HEK293 (cell line): ENCODE results near the gene SNTG2.

Experiments
- CTCF ChIA-PET: fragments of 350-600 bp; formaldehyde crosslinking; extraction: SDS; loops from one replicate; lab custom pipeline; 2021; ENCODE audit warnings: antibody characterized with exemption; lab: Yijun Ruan, JAX
- POLR2A ChIA-PET: fragments of 300-600 bp; formaldehyde crosslinking; extraction: SDS; loops from one replicate; lab custom pipeline; 2020; ENCODE audit warnings: antibody characterized with exemption, inconsistent platforms; lab: Yijun Ruan, JAX
- H3K27ac ChIP-seq: fragments of 200-500 bp; sonication (Bioruptor generic); 2 replicates; pipeline ENCODE4 v1.5.1; 2014; ENCODE audit warnings: low read depth, low read length, control low read depth, inconsistent platforms; ENCODE audit errors: extremely low read depth
- H3K36me3 ChIP-seq, 2 experiments: fragments of 200-500 bp in 1 of 2; sonication (Bioruptor generic) in 1 of 2; 1 replicate in 1 of 2; 2 replicates in 1 of 2; pipeline ENCODE4 v1.5.1; 2014 to 2017; ENCODE audit warnings: inconsistent platforms in 2 of 2, low read length in 2 of 2; ENCODE audit not compliant: control insufficient read depth in 2 of 2, insufficient read depth in 1 of 2
- H3K4me1 ChIP-seq: fragments of 200-500 bp; sonication (Bioruptor generic); 2 replicates; pipeline ENCODE4 v1.5.1; 2014; ENCODE audit warnings: mild to moderate bottlenecking, low read length, inconsistent platforms; ENCODE audit not compliant: control insufficient read depth, insufficient read depth
- H3K4me3 ChIP-seq: 2 replicates; pipeline ENCODE4 v1.5.1; 2011; ENCODE audit warnings: low read depth, mild to moderate bottlenecking, control low read depth, low read length, moderate library complexity
- H3K9me3 ChIP-seq: fragments of 200-500 bp; sonication (Bioruptor generic); 2 replicates; pipeline ENCODE4 v1.5.1; 2014; ENCODE audit warnings: low read depth, low read length, inconsistent platforms; ENCODE audit not compliant: control insufficient read depth, insufficient read depth
- GFI1B ChIP-seq: fragments of 450-650 bp; formaldehyde crosslinking; IDR thresholded peaks from 2 replicates; pipeline ENCODE4 v1.5.1; 2016; ENCODE audit warnings: missing biosample characterization, missing genetic modification characterization
- INSM2 ChIP-seq: fragments of 450-650 bp; formaldehyde crosslinking; IDR thresholded peaks from 2 replicates; pipeline ENCODE4 v1.5.1; 2016; ENCODE audit warnings: missing biosample characterization, missing genetic modification characterization
- SCRT2 ChIP-seq: fragments of 450-650 bp; formaldehyde crosslinking; IDR thresholded peaks from 2 replicates; pipeline ENCODE4 v1.5.1; 2016; ENCODE audit warnings: missing biosample characterization, missing genetic modification characterization
- SETDB1 ChIP-seq: IDR thresholded peaks from one replicate; pipeline ENCODE4 v1.6.1; 2017; ENCODE audit warnings: mild to moderate bottlenecking, low read length, moderate library complexity, mixed read lengths; ENCODE audit not compliant: insufficient read length
- SP7 ChIP-seq: fragments of 450-650 bp; formaldehyde crosslinking; IDR thresholded peaks from 2 replicates; pipeline ENCODE4 v1.5.1; 2016; ENCODE audit warnings: missing biosample characterization, missing genetic modification characterization
- WT1 ChIP-seq: fragments of 450-650 bp; formaldehyde crosslinking; IDR thresholded peaks from 2 replicates; pipeline ENCODE4 v1.5.1; 2016; ENCODE audit warnings: missing biosample characterization, missing genetic modification characterization
- YY2 ChIP-seq: fragments of 450-650 bp; formaldehyde crosslinking; IDR thresholded peaks from 2 replicates; pipeline ENCODE4 v1.5.1; 2016; ENCODE audit warnings: missing biosample characterization, missing genetic modification characterization
- ZFP41 ChIP-seq: fragments of 450-650 bp; formaldehyde crosslinking; IDR thresholded peaks from 2 replicates; pipeline ENCODE4 v1.5.1; 2016; ENCODE audit warnings: missing biosample characterization, missing genetic modification characterization, borderline replicate concordance
- ZNF133 ChIP-seq: fragments of 450-650 bp; formaldehyde crosslinking; IDR thresholded peaks from 2 replicates; pipeline ENCODE4 v1.5.1; 2016; ENCODE audit warnings: missing biosample characterization, missing genetic modification characterization
- ZNF211 ChIP-seq: fragments of 450-650 bp; formaldehyde crosslinking; IDR thresholded peaks from 2 replicates; pipeline ENCODE4 v1.5.1; 2016; ENCODE audit warnings: low read depth, missing biosample characterization, missing genetic modification characterization
- ZNF391 ChIP-seq: fragments of 450-650 bp; formaldehyde crosslinking; IDR thresholded peaks from 2 replicates; pipeline ENCODE4 v1.5.1; 2016; ENCODE audit warnings: low read depth, missing biosample characterization, missing genetic modification characterization, borderline replicate concordance
- ZNF433 ChIP-seq: fragments of 450-650 bp; formaldehyde crosslinking; IDR thresholded peaks from 2 replicates; pipeline ENCODE4 v1.5.1; 2016; ENCODE audit warnings: missing biosample characterization, missing genetic modification characterization, low read depth
- ZNF510 ChIP-seq: fragments of 450-650 bp; formaldehyde crosslinking; IDR thresholded peaks from 2 replicates; pipeline ENCODE4 v1.5.1; 2018; ENCODE audit warnings: mild to moderate bottlenecking, missing genetic modification characterization, missing biosample characterization; ENCODE audit not compliant: insufficient replicate concordance
- ZNF514 ChIP-seq: fragments of 450-650 bp; formaldehyde crosslinking; IDR thresholded peaks from 2 replicates; pipeline ENCODE4 v1.5.1; 2016; ENCODE audit warnings: missing biosample characterization, missing genetic modification characterization
- ZNF654 ChIP-seq: fragments of 450-650 bp; formaldehyde crosslinking; IDR thresholded peaks from 2 replicates; pipeline ENCODE4 v1.5.1; 2016; ENCODE audit warnings: low read depth, missing biosample characterization, missing genetic modification characterization
- ZNF670 ChIP-seq: fragments of 450-650 bp; formaldehyde crosslinking; IDR thresholded peaks from 2 replicates; pipeline ENCODE4 v1.5.1; 2016; ENCODE audit warnings: missing biosample characterization, missing genetic modification characterization, low read depth
- ZNF830 ChIP-seq: fragments of 450-650 bp; IDR thresholded peaks from 2 replicates; pipeline ENCODE4 v1.5.0; 2018; ENCODE audit warnings: missing biosample characterization, missing genetic modification characterization, low read depth, mild to moderate bottlenecking, moderate library complexity
- TF ChIP-seq, protein P1 (sequence below): fragments of 450-650 bp; formaldehyde crosslinking; IDR thresholded peaks from 2 replicates; pipeline ENCODE4 v1.5.1; 2016; ENCODE audit warnings: missing biosample characterization, missing genetic modification characterization
- TF ChIP-seq, protein P2 (sequence below): IDR thresholded peaks from 2 replicates; pipeline ENCODE4 v1.6.1; 2011; ENCODE audit warnings: mild to moderate bottlenecking, low read depth, low read length, borderline replicate concordance

The SNTG2 gene

DNA sequence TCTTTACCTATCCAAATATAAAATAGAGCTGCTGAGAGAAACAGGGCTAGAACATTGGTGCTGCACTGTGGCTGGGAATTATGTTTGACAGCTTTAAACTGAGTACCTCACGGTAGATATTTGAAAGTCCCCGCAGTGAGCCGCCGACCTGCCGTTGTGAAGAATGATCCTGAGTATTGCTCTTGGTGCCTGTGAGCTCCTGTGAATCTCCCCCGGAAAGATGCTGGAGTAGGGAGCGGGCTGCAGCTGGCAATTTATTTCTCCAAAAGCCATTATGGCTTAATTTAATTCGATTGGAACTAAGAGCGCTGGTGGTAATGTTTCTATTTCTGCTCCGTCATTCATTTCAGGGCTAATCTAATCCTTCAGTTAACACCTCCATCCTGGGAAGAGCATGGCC lies 333.2 kb downstream of the SNTG2 start:
- ChIA-PET POLR2A (interaction anchor here (0.6 kb wide), 1 partner anchor 256 kb away, joined by 6 read pairs; no protein-coding TSS in a partner anchor), CTCF (no interaction called here)
- no peaks in the 10 kb centered on the region for H3K4me1 ChIP-seq

GRCh38 chr2:1286929-1287328 lies 336.3 kb downstream of the SNTG2 start:
- POLR2A ChIA-PET: no interaction called here
- CTCF ChIA-PET: no interaction called here

More for the DNA sequence above, 333.2 kb downstream of the SNTG2 start:
- Histone ChIP-seq H3K9me3 (no peaks in the 10 kb centered on the region), H3K36me3 (no peaks in the 10 kb centered on the region), H3K27ac (no peak overlapping the region), H3K4me3 (no peak overlapping the region)
- TF ChIP-seq SETDB1 (no peak), INSM2 (tag by site-specific recombination) (no peak), ZFP41 (tag by site-specific recombination) (no peak)
- TF ChIP-seq, protein P1, sequence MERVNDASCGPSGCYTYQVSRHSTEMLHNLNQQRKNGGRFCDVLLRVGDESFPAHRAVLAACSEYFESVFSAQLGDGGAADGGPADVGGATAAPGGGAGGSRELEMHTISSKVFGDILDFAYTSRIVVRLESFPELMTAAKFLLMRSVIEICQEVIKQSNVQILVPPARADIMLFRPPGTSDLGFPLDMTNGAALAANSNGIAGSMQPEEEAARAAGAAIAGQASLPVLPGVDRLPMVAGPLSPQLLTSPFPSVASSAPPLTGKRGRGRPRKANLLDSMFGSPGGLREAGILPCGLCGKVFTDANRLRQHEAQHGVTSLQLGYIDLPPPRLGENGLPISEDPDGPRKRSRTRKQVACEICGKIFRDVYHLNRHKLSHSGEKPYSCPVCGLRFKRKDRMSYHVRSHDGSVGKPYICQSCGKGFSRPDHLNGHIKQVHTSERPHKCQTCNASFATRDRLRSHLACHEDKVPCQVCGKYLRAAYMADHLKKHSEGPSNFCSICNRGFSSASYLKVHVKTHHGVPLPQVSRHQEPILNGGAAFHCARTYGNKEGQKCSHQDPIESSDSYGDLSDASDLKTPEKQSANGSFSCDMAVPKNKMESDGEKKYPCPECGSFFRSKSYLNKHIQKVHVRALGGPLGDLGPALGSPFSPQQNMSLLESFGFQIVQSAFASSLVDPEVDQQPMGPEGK (tag by site-specific recombination): no peak
- TF ChIP-seq, protein P2, sequence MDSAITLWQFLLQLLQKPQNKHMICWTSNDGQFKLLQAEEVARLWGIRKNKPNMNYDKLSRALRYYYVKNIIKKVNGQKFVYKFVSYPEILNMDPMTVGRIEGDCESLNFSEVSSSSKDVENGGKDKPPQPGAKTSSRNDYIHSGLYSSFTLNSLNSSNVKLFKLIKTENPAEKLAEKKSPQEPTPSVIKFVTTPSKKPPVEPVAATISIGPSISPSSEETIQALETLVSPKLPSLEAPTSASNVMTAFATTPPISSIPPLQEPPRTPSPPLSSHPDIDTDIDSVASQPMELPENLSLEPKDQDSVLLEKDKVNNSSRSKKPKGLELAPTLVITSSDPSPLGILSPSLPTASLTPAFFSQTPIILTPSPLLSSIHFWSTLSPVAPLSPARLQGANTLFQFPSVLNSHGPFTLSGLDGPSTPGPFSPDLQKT: no peak

GRCh38 chr2:1287427-1287826 lies 336.8 kb downstream of the SNTG2 start:
- H3K4me3 ChIP-seq: no peak overlapping the region
- no peaks in the 10 kb centered on the region for H3K4me1 ChIP-seq
- H3K36me3 ChIP-seq: no peaks in the 10 kb centered on the region
- no peak for TF ChIP-seq SCRT2 (tag by site-specific recombination)
- TF ChIP-seq ZNF654 (tag by site-specific recombination): no peak
- no peak for TF ChIP-seq ZNF670 (tag by site-specific recombination)
- TF ChIP-seq ZNF211 (tag by site-specific recombination): no peak
- TF ChIP-seq ZNF510 (tag by site-specific recombination): no peak
- TF ChIP-seq YY2: no peak
- no peak overlapping the region for H3K27ac ChIP-seq
- CTCF ChIA-PET: no interaction called here
- H3K9me3 ChIP-seq: no peaks in the 10 kb centered on the region
- POLR2A ChIA-PET: no interaction called here

More at GRCh38 chr2:1286929-1287328, 336.3 kb downstream of the SNTG2 start:
- TF ChIP-seq ZNF830 (tag by site-specific recombination): no peak
- TF ChIP-seq WT1 (tag by site-specific recombination): no peak
- TF ChIP-seq ZNF391 (tag by site-specific recombination): no peak
- no peaks in the 10 kb centered on the region for H3K36me3 ChIP-seq
- H3K9me3 ChIP-seq: no peaks in the 10 kb centered on the region
- no peaks in the 10 kb centered on the region for H3K4me1 ChIP-seq
- no peak overlapping the region for H3K27ac ChIP-seq
- H3K4me3 ChIP-seq: no peak overlapping the region

GRCh38 chr2:1294900-1295299 lies 344.3 kb downstream of the SNTG2 start:
- CTCF ChIA-PET: no interaction called here
- TF ChIP-seq ZNF514 (tag by site-specific recombination) (no peak), ZNF133 (tag by site-specific recombination) (no peak), SP7 (tag by site-specific recombination) (no peak), ZNF433 (tag by site-specific recombination) (no peak), GFI1B (tag by site-specific recombination) (no peak)

More at GRCh38 chr2:1294900-1295299, 344.3 kb downstream of the SNTG2 start:
- POLR2A ChIA-PET: no interaction called here
- Histone ChIP-seq H3K4me1 (no peaks in the 10 kb centered on the region), H3K4me3 (no peak overlapping the region), H3K36me3 (no peaks in the 10 kb centered on the region), H3K9me3 (no peaks in the 10 kb centered on the region; the same call in 1 of the 2 replicates), H3K27ac (no peak overlapping the region)
